Activated gamma-delta T cell (primary cell): Measurements from ENCODE around the gene HOXC11.

Experiments used
- DNase-seq: peaks from one replicate; lab custom pipeline; 2025; lab: John Stamatoyannopoulos, UW

The HOXC11 gene

GRCh38 chr12:53973236-53974042, 513 bp downstream of the HOXC11 start:
- DNase-seq = no peak

- no peak for DNase-seq
Measured at GRCh38 chr12:53974084-53975063, 1.4 kb downstream of the HOXC11 start, which contains the start of gene HOTAIR. TSS of gene HOTAIR (minus strand) at chr12:53974954.

GRCh38 chr12:53975064-53975471, 2.1 kb downstream of the HOXC11 start:
- DNase-seq = no peak

- DNase-seq = no peak
Measured at GRCh38 chr12:53975479-53976152, 2.7 kb downstream of the HOXC11 start.

- DNase-seq = no peak
Measured at GRCh38 chr12:53976172-53976822, 3.4 kb downstream of the HOXC11 start.

- DNase-seq = no peak
Measured at GRCh38 chr12:53976823-53977595, 4.1 kb downstream of the HOXC11 start.

- DNase-seq = no peak
Measured at GRCh38 chr12:53977596-53978445, 4.9 kb downstream of the HOXC11 start.

GRCh38 chr12:53978477-53979356, 5.8 kb downstream of the HOXC11 start:
- no peak for DNase-seq

GRCh38 chr12:53980104-53980801, 7.3 kb downstream of the HOXC11 start:
- no peak for DNase-seq

- DNase-seq = no peak
Measured at GRCh38 chr12:53980802-53981496, 8.0 kb downstream of the HOXC11 start.

GRCh38 chr12:53981634-53982565, 9.0 kb downstream of the HOXC11 start:
- DNase-seq = no peak

- no peak for DNase-seq
Measured at GRCh38 chr12:53982648-53983567, 10.0 kb downstream of the HOXC11 start.

- no peak for DNase-seq
Measured at GRCh38 chr12:53983568-53983949, 10.6 kb downstream of the HOXC11 start.

- DNase-seq = no peak
Measured at GRCh38 chr12:53983950-53984572, 11.1 kb downstream of the HOXC11 start.
